ENCODE results near the gene FBXL2.

DNA sequence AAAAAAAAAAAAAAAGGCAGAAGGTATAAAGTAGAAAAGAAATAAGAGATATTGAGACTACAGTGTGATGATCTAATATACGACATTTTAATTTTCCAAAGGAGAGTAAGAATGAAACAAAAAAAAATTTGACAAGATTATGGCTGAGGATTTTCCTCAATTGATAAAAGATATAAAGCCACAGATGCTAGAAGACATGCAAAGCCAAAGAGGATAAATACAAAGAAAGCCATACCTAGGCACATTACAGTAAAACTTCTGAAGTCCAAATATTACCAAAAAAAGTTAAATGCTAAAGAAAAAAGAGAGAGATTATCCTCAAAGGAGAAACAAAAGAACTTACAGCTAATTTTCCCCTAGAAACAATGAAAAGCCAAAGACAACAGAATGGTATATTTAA, 38.3 kb upstream of the FBXL2 start:
- TF ChIP-seq, protein P1, sequence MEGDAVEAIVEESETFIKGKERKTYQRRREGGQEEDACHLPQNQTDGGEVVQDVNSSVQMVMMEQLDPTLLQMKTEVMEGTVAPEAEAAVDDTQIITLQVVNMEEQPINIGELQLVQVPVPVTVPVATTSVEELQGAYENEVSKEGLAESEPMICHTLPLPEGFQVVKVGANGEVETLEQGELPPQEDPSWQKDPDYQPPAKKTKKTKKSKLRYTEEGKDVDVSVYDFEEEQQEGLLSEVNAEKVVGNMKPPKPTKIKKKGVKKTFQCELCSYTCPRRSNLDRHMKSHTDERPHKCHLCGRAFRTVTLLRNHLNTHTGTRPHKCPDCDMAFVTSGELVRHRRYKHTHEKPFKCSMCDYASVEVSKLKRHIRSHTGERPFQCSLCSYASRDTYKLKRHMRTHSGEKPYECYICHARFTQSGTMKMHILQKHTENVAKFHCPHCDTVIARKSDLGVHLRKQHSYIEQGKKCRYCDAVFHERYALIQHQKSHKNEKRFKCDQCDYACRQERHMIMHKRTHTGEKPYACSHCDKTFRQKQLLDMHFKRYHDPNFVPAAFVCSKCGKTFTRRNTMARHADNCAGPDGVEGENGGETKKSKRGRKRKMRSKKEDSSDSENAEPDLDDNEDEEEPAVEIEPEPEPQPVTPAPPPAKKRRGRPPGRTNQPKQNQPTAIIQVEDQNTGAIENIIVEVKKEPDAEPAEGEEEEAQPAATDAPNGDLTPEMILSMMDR (IDR thresholded peaks at IDR 0.05; ENCODE audit: low read length) = no peak
- no peak for TF ChIP-seq EZH2 (IDR thresholded peaks at IDR 0.05; ENCODE audit: borderline replicate concordance, low read length)
